Endothelial cell of umbilical vein (primary cell): Measurements from ENCODE around the gene RABGGTB. TPM values are rescaled to one million over a fixed set of nuclear protein-coding genes. Genes with fewer than 3 reads are reported as not detected.
"Not testable (repeated sequence)": the region's sequence is repeated elsewhere in the genome, so short reads cannot be mapped to it uniquely, and the experiment has no call there.

Experiments used
- BruUV-seq: library from RNA; stranded (reverse); fragments of 400-500 nt; replicated peaks from 2 replicates; lab custom pipeline; 2021; lab: Mats Ljungman, UMichigan
- CTCF ChIA-PET: fragments of 300-600, 350-600 bp; sonication (Branson Sonifier 250); formaldehyde crosslinking; loops from one replicate; lab custom pipeline; 2021; ENCODE audit warnings: antibody characterized with exemption, inconsistent platforms; lab: Charles Lee
- POLR2A ChIA-PET: fragments of 300-600, 350-600 bp; sonication (Branson Sonifier 250); formaldehyde crosslinking; loops from one replicate; lab custom pipeline; 2021; ENCODE audit warnings: antibody characterized with exemption, inconsistent platforms; lab: Charles Lee
- DNase-seq: peaks from one replicate; pipeline ENCODE4 v3.0.0-alpha.2; 2011; ENCODE audit warnings: low read depth, low spot score
- FAIRE-seq: peaks from 2 replicates; lab custom pipeline; 2011; peaks lifted over from hg19 to GRCh38; lab: Jason Lieb, UNC
- H2AFZ ChIP-seq: 2 replicates; pipeline ENCODE4 v1.6.0; 2012; ENCODE audit warnings: low read depth, low read length, control low read depth, inconsistent platforms
- H3K27ac ChIP-seq: 2 replicates; pipeline ENCODE4 v1.5.1; 2011; ENCODE audit warnings: low read depth, mild to moderate bottlenecking, control low read depth, low read length, moderate library complexity; ENCODE audit not compliant: insufficient read depth
- H3K27me3 ChIP-seq, 2 experiments: 2 replicates each; pipeline versions ENCODE4 v1.6.0 to v1.6.1; 2011; ENCODE audit warnings: low read length in 2 of 2, mixed read lengths in 1 of 2; ENCODE audit not compliant: control insufficient read depth in 2 of 2, insufficient read depth in 2 of 2
- H3K36me3 ChIP-seq, 2 experiments: 2 replicates in 1 of 2; 3 replicates in 1 of 2; pipeline ENCODE4 v1.5.1; 2011; ENCODE audit warnings: low read length in 2 of 2, mild to moderate bottlenecking in 1 of 2, moderate library complexity in 1 of 2; ENCODE audit not compliant: control insufficient read depth in 2 of 2, insufficient read depth in 2 of 2; ENCODE audit errors: extremely low read depth in 1 of 2
- H3K4me1 ChIP-seq: 3 replicates; pipeline ENCODE4 v1.5.1; 2011; ENCODE audit warnings: mild to moderate bottlenecking, low read length; ENCODE audit not compliant: control insufficient read depth, insufficient read depth; ENCODE audit errors: extremely low read depth
- H3K4me2 ChIP-seq: 2 replicates; pipeline ENCODE4 v1.6.1; 2011; ENCODE audit warnings: low read length, control low read depth, mixed read lengths; ENCODE audit not compliant: insufficient read depth
- H3K4me3 ChIP-seq, 3 experiments: fragments of 200-600 bp in 1 of 3; sonication (generic), shearing (Covaris generic) in 1 of 3; replicated peaks in 1 of 3; 2 replicates each; pipeline ENCODE4 v1.5.1; 2011 to 2016; ENCODE audit warnings: control low read depth in 3 of 3, low read length in 3 of 3, mild to moderate bottlenecking in 2 of 3, inconsistent platforms in 1 of 3, low read depth in 1 of 3, moderate library complexity in 1 of 3; ENCODE audit not compliant: insufficient read depth in 1 of 3
- H3K79me2 ChIP-seq: 2 replicates; pipeline ENCODE4 v1.6.0; 2012; ENCODE audit warnings: low read length, inconsistent platforms; ENCODE audit not compliant: control insufficient read depth, insufficient read depth
- H3K9ac ChIP-seq: replicated peaks from 2 replicates; pipeline ENCODE3; 2011; ENCODE audit warnings: low read length, control low read depth; ENCODE audit not compliant: insufficient read depth; ENCODE audit errors: extremely low read depth
- H3K9me1 ChIP-seq: replicated peaks from 3 replicates; pipeline ENCODE4 v1.6.0; 2011; ENCODE audit warnings: mild to moderate bottlenecking, low read length; ENCODE audit not compliant: control insufficient read depth, insufficient read depth; ENCODE audit errors: extremely low read depth
- H3K9me3 ChIP-seq: replicated peaks from 2 replicates; pipeline ENCODE4 v1.5.1; 2012; ENCODE audit warnings: low read length, inconsistent platforms; ENCODE audit not compliant: control insufficient read depth, insufficient read depth
- H4K20me1 ChIP-seq: replicated peaks from 2 replicates; pipeline ENCODE3; 2011; ENCODE audit warnings: mild to moderate bottlenecking, low read length; ENCODE audit not compliant: control insufficient read depth, insufficient read depth; ENCODE audit errors: extremely low read depth
- CTCF ChIP-seq, 2 donors: IDR thresholded peaks; 1 replicate in 1 of 2; 2 replicates in 1 of 2; pipeline ENCODE4 v1.5.1; 2011; ENCODE audit warnings: low read length in 2 of 2, mild to moderate bottlenecking in 2 of 2, moderate library complexity in 2 of 2, control low read depth in 1 of 2, inconsistent platforms in 1 of 2, low read depth in 1 of 2; ENCODE audit not compliant: insufficient read depth in 1 of 2; ENCODE audit errors: extremely low read depth in 1 of 2
- EZH2 ChIP-seq: IDR thresholded peaks from 2 replicates; pipeline ENCODE4 v1.6.1; 2012; ENCODE audit warnings: borderline replicate concordance, low read depth, mild to moderate bottlenecking, moderate library complexity, low read length, inconsistent platforms; ENCODE audit not compliant: severe bottlenecking
- FOS ChIP-seq: IDR thresholded peaks from 2 replicates; pipeline ENCODE4 v1.6.1; 2011; ENCODE audit warnings: mild to moderate bottlenecking, low read length, moderate library complexity, borderline replicate concordance; ENCODE audit not compliant: insufficient read depth
- GATA2 ChIP-seq: IDR thresholded peaks from 2 replicates; pipeline ENCODE4 v1.7.0; 2011; ENCODE audit warnings: low read depth, mild to moderate bottlenecking, moderate library complexity, mixed read lengths, low read length; ENCODE audit not compliant: insufficient read length, insufficient read depth
- JUN ChIP-seq: IDR thresholded peaks from 2 replicates; pipeline ENCODE4 v1.6.1; 2011; ENCODE audit warnings: borderline replicate concordance, low read depth; ENCODE audit not compliant: insufficient read length, insufficient read depth
- MAX ChIP-seq: IDR thresholded peaks from 2 replicates; pipeline ENCODE4 v1.6.1; 2011; ENCODE audit not compliant: insufficient read depth, insufficient read length
- MYC ChIP-seq: IDR thresholded peaks from one replicate; pipeline ENCODE4 v1.6.1; 2011; ENCODE audit warnings: mild to moderate bottlenecking, low read depth, low read length
- POLR2A ChIP-seq: IDR thresholded peaks from 2 replicates; pipeline ENCODE4 v1.6.1; 2012; ENCODE audit warnings: low read depth, mild to moderate bottlenecking, control low read depth, low read length
- POLR2AphosphoS5 ChIP-seq: IDR thresholded peaks from 2 replicates; pipeline ENCODE4 v1.6.1; 2012; ENCODE audit warnings: low read depth, mild to moderate bottlenecking, control low read depth, low read length, moderate library complexity; ENCODE audit not compliant: insufficient read depth
- dilution Hi-C: fragments of 300-500 bp; cut with MboI; formaldehyde crosslinking; loops from one replicate; pipeline ENCODE4 v1.15.0; 2019; ENCODE audit warnings: low sequenced_read_pairs; ENCODE audit not compliant: extremely low pct_ligation_motif_present
- intact Hi-C: fragments of 100-400 bp; cut with micrococcal nuclease; formaldehyde crosslinking; loops from one replicate; pipeline ENCODE4 v1.10.0; 2022
- polyA plus RNA-seq, 4 experiments: library from polyadenylated mRNA; depleted of rRNA in 3 of 4; stranded (reverse) in 3 of 4; unstranded in 1 of 4; fragments of >200 nt; gene quantifications; 2 replicates each; pipeline versions ENCODE4 v1.2.1 to v1.2.3, GENCODE V29; 2011 to 2012; ENCODE audit warnings: missing spikeins in 1 of 4
- total RNA-seq: library from RNA; stranded (reverse); gene quantifications from 2 replicates; pipeline ENCODE4 v1.2.3, GENCODE V29; 2021

RABGGTB gene
- total and polyA plus RNA-seq, 2 donors (not counting 3 experiments of a cell fraction or from before 2014, with no cell fraction given): 78.2 to 114 TPM

GRCh38 chr1:75797606-75798216 is 11.7 kb downstream of the RABGGTB start:
- Histone ChIP-seq H3K4me1 (no peaks in the 10 kb centered on the region), H3K4me3 (no peak overlapping the region), H3K4me2 (no peak overlapping the region), H3K27ac (no peak overlapping the region), H4K20me1 (peaks cover 10% of the 10 kb centered on the region), H3K79me2 (peaks cover 2% of the 10 kb centered on the region), H3K9me1 (no peaks in the 10 kb centered on the region), H3K27me3 (no peaks in the 10 kb centered on the region), H3K9me3 (no peaks in the 10 kb centered on the region), H3K9ac (no peak overlapping the region), H2AFZ (no peak overlapping the region), H3K36me3 (peaks cover 13 to 30% of the 10 kb centered on the region in 2 experiments)
- FAIRE-seq: no peak
- CTCF ChIA-PET: no interaction called here
- no peak for DNase-seq
- no TSS peak for BruUV-seq
- intact Hi-C loops (no loop called here), dilution Hi-C loops (no loop called here)
- POLR2A ChIA-PET: interaction anchor here (1.6 kb wide), 1 partner anchor 11 kb away, joined by 4 read pairs; the partner anchor contains the start of gene RABGGTB
- no peak for TF ChIP-seq CTCF (IDR thresholded peaks at IDR 0.05; ENCODE audit: extremely low read depth in 1 of 2, insufficient read depth in 1 of 2, low read depth in 1 of 2, low read length in 2 of 2)
- TF ChIP-seq FOS: no peak
- no peak for TF ChIP-seq GATA2
- TF ChIP-seq POLR2A: no peak
- TF ChIP-seq MAX: no peak
- no peak for TF ChIP-seq MYC
- no peak for TF ChIP-seq JUN
- no peak for TF ChIP-seq EZH2
- no peak for TF ChIP-seq POLR2AphosphoS5

GRCh38 chr1:75801480-75801879 is 15.4 kb downstream of the RABGGTB start:
- H3K79me2 ChIP-seq, H3K4me3 ChIP-seq, H3K9me3 ChIP-seq, H4K20me1 ChIP-seq, dilution Hi-C loops, H3K9me1 ChIP-seq, H3K27me3 ChIP-seq, H3K36me3 ChIP-seq, H2AFZ ChIP-seq, H3K4me2 ChIP-seq, H3K9ac ChIP-seq, intact Hi-C loops, FAIRE-seq, H3K27ac ChIP-seq, DNase-seq, BruUV-seq, H3K4me1 ChIP-seq: not testable (repeated sequence)
- POLR2A ChIA-PET: interaction anchor here (0.8 kb wide), 1 partner anchor 16 kb away, joined by 3 read pairs; the partner anchor contains the start of gene RABGGTB
- CTCF ChIA-PET: interaction anchor here (1.3 to 1.4 kb wide), 2 partner anchors 9 to 11 kb away, joined by 3 read pairs; no protein-coding TSS in a partner anchor
